GM12878 (cell line): ENCODE data around the gene TAF6L. TPM values are rescaled to one million over a fixed set of nuclear protein-coding genes. Genes with fewer than 3 reads are reported as not detected.
A peak's percentile ranks its signal among the peaks of the same experiment; 100 is the strongest.

Experiments used
- ATAC-seq: fragments of 200-7000 bp; cut with Tn5 transposase; 3 replicates; pipeline ENCODE4 v1.9.1; 2020; ENCODE audit warnings: mild to moderate bottlenecking, moderate library complexity
- BruUV-seq: library from RNA; stranded (reverse); fragments of 400-500 nt; replicated peaks from 2 replicates; lab custom pipeline; 2021; lab: Mats Ljungman, UMichigan
- CTCF ChIA-PET: fragments of 300-600 bp; sonication (Branson Sonifier 250); formaldehyde crosslinking; extraction: SDS; loops from one replicate; lab custom pipeline; 2021; ENCODE audit warnings: inconsistent platforms; lab: Yijun Ruan, JAX
- POLR2A ChIA-PET: fragments of 350-600 bp; formaldehyde crosslinking; extraction: SDS; loops from one replicate; lab custom pipeline; 2021; ENCODE audit warnings: inconsistent platforms; lab: Charles Lee
- RAD21 ChIA-PET: fragments of 300-600 bp; sonication (Branson Sonifier 250); formaldehyde crosslinking; loops from one replicate; lab custom pipeline; 2023; ENCODE audit warnings: antibody characterized with exemption; ENCODE audit not compliant: unreplicated experiment; lab: Charles Lee
- SMC1A ChIA-PET: fragments of 300-600 bp; sonication (Branson Sonifier 250); formaldehyde crosslinking; loops from one replicate; lab custom pipeline; 2023; ENCODE audit not compliant: unreplicated experiment, uncharacterized antibody; lab: Charles Lee
- DNase-seq: peaks from one replicate; pipeline ENCODE4 v3.0.0-alpha.2; 2011; ENCODE audit warnings: low read depth, low spot score
- FAIRE-seq: peaks from 3 replicates; lab custom pipeline; 2011; peaks lifted over from hg19 to GRCh38; lab: Jason Lieb, UNC
- H2AFZ ChIP-seq: 2 replicates; pipeline ENCODE4 v1.6.0; 2011; ENCODE audit warnings: low read depth, low read length, control low read depth; ENCODE audit not compliant: control insufficient read depth
- H3K27ac ChIP-seq: 2 replicates; pipeline ENCODE4 v1.5.1; 2011; ENCODE audit warnings: control low read depth; ENCODE audit not compliant: control insufficient read depth, insufficient read depth
- H3K27me3 ChIP-seq, 2 experiments: replicated peaks in 1 of 2; 2 replicates each; pipeline versions ENCODE4 v1.6.0 to v1.6.1; 2011; ENCODE audit warnings: low read length in 1 of 2; ENCODE audit not compliant: control insufficient read depth in 2 of 2, insufficient read depth in 2 of 2
- H3K36me3 ChIP-seq, 2 experiments: 2 replicates each; pipeline ENCODE4 v1.5.1; 2011; ENCODE audit warnings: low read length in 1 of 2; ENCODE audit not compliant: control insufficient read depth in 2 of 2, insufficient read depth in 2 of 2
- H3K4me1 ChIP-seq: 2 replicates; pipeline ENCODE4 v1.6.1; 2011; ENCODE audit warnings: mild to moderate bottlenecking, low read length, moderate library complexity, mixed read lengths; ENCODE audit not compliant: control insufficient read depth, insufficient read depth
- H3K4me2 ChIP-seq: 2 replicates; pipeline ENCODE4 v1.6.0; 2011; ENCODE audit warnings: control low read depth; ENCODE audit not compliant: control insufficient read depth, insufficient read depth
- H3K4me3 ChIP-seq: fragments of 200-600 bp; sonication (generic); 2 replicates; pipeline ENCODE4 v1.5.1; 2016
- H3K79me2 ChIP-seq: 2 replicates; pipeline ENCODE4 v1.6.0; 2011; ENCODE audit warnings: low read length; ENCODE audit not compliant: control insufficient read depth, insufficient read depth
- H3K9ac ChIP-seq: 2 replicates; pipeline ENCODE4 v1.8.0; 2011; ENCODE audit warnings: low read length, control low read depth, mixed read lengths; ENCODE audit not compliant: control insufficient read depth, insufficient read depth
- H3K9me3 ChIP-seq: replicated peaks from 3 replicates; pipeline ENCODE4 v1.5.1; 2011; ENCODE audit warnings: mild to moderate bottlenecking, low read length; ENCODE audit not compliant: control insufficient read depth, insufficient read depth
- H4K20me1 ChIP-seq: 2 replicates; pipeline ENCODE4 v1.6.0; 2011; ENCODE audit not compliant: control insufficient read depth, insufficient read depth
- ATF2 ChIP-seq: IDR thresholded peaks from 2 replicates; pipeline ENCODE4 v1.6.1; 2012; ENCODE audit warnings: low read length, inconsistent platforms
- BMI1 ChIP-seq: fragments of 450-650 bp; IDR thresholded peaks from 2 replicates; pipeline ENCODE4 v1.6.1; 2016; ENCODE audit warnings: mild to moderate bottlenecking, moderate library complexity, borderline replicate concordance
- E2F8 ChIP-seq: fragments of 450-650 bp; IDR thresholded peaks from 2 replicates; pipeline ENCODE4 v1.6.1; 2018; ENCODE audit warnings: mild to moderate bottlenecking, low read depth, moderate library complexity; ENCODE audit not compliant: partially characterized antibody
- FOXK2 ChIP-seq: fragments of 450-650 bp; IDR thresholded peaks from 2 replicates; pipeline ENCODE4 v1.6.1; 2017; ENCODE audit warnings: mild to moderate bottlenecking, moderate library complexity
- IKZF2 ChIP-seq, 2 experiments: fragments of 450-650 bp; IDR thresholded peaks; 2 replicates each; pipeline ENCODE4 v1.6.1; 2017; ENCODE audit warnings: mild to moderate bottlenecking in 2 of 2, moderate library complexity in 2 of 2
- KAT2A ChIP-seq: conservative IDR thresholded peaks from 2 replicates; pipeline ENCODE4 v1.6.1; 2011; ENCODE audit warnings: low read depth, low read length; ENCODE audit not compliant: control insufficient read depth
- LARP7 ChIP-seq: fragments of 450-650 bp; IDR thresholded peaks from 2 replicates; pipeline ENCODE4 v1.6.1; 2017; ENCODE audit warnings: mild to moderate bottlenecking
- MEF2B ChIP-seq: fragments of 450-650 bp; IDR thresholded peaks from 2 replicates; pipeline ENCODE4 v1.6.1; 2018; ENCODE audit warnings: mild to moderate bottlenecking, moderate library complexity; ENCODE audit not compliant: partially characterized antibody, poor library complexity, severe bottlenecking
- MLLT1 ChIP-seq: fragments of 450-650 bp; IDR thresholded peaks from 2 replicates; pipeline ENCODE4 v1.6.1; 2016; ENCODE audit warnings: mild to moderate bottlenecking
- NFIC ChIP-seq: IDR thresholded peaks from 2 replicates; pipeline ENCODE4 v1.6.1; 2012; ENCODE audit warnings: low read depth, mild to moderate bottlenecking, inconsistent platforms, low read length, moderate library complexity
- PBX3 ChIP-seq: IDR thresholded peaks from 2 replicates; pipeline ENCODE4 v1.6.1; 2011; ENCODE audit warnings: mild to moderate bottlenecking, low read depth, low read length, moderate library complexity; ENCODE audit not compliant: insufficient replicate concordance
- POLR2AphosphoS5 ChIP-seq: IDR thresholded peaks from 2 replicates; pipeline ENCODE4 v1.6.1; 2011; ENCODE audit warnings: mild to moderate bottlenecking, low read length, inconsistent platforms
- TCF12 ChIP-seq: IDR thresholded peaks from 2 replicates; pipeline ENCODE4 v1.6.1; 2011; ENCODE audit warnings: low read depth, mild to moderate bottlenecking, low read length
- WGBS: methylation state at CpG from one replicate; pipeline ENCODE4 v1.1.6; 2016; ENCODE audit warnings: low lambda C conversion rate; ENCODE audit not compliant: insufficient replicate concordance, insufficient coverage; ENCODE audit errors: missing lambda C conversion rate; 5-methylcytosine and 5-hydroxymethylcytosine counted together
- in situ Hi-C: fragments of 300-500 bp; cut with MboI; formaldehyde crosslinking; loops from 9 replicates; pipeline ENCODE4 v1.14.3; 2018; ENCODE audit warnings: mixed read lengths
- intact Hi-C: fragments of 100-400 bp; cut with micrococcal nuclease; formaldehyde crosslinking; loops from one replicate; pipeline ENCODE4 v1.14.2; 2022; ENCODE audit not compliant: unreplicated experiment
- polyA plus RNA-seq, 11 experiments: library from polyadenylated mRNA; depleted of rRNA in 4 of 11; unstranded in 6 of 11; stranded (reverse) in 5 of 11; fragments of >200 nt; fragmentation: Nextera tagmentation in 4 of 11; fragmentation: Illumina TruSeq in 1 of 11; extraction: Ambion mirVana in 4 of 11; extraction: Trizol in 1 of 11; gene quantifications; 1 replicate in 1 of 11; 2 replicates in 10 of 11; pipeline versions ENCODE4 v1.2.1 to v1.2.3, GENCODE V29; 2011 to 2016; ENCODE audit warnings: inconsistent platforms in 2 of 11, missing spikeins in 2 of 11, low read depth in 1 of 11
- total RNA-seq, 4 experiments: library from RNA; depleted of rRNA in 3 of 4; stranded (reverse); fragments of >200 nt in 3 of 4; fragmentation: Illumina TruSeq in 1 of 4; extraction: Trizol in 1 of 4; gene quantifications; 2 replicates each; pipeline versions ENCODE4 v1.2.1 to v1.2.3, GENCODE V29; 2013 to 2021
- TF ChIP-seq, protein P1 (sequence below): fragments of 450-650 bp; IDR thresholded peaks from 2 replicates; pipeline ENCODE4 v1.6.1; 2017; ENCODE audit warnings: antibody characterized with exemption, mild to moderate bottlenecking, moderate library complexity

TAF6L gene
- total and polyA plus RNA-seq, 10 of the 15 experiments (the other 5 are each of a cell fraction or from before 2014, with no cell fraction given) = 0.15 to 35.6 (median 19.0) TPM

- no peaks in the 10 kb centered on the region for H4K20me1 ChIP-seq
- H2AFZ ChIP-seq = no peak overlapping the region
- POLR2A ChIA-PET = interaction anchor here (0.6 to 3.7 kb wide), 6 partner anchors 12 to 74 kb away, joined by 3 to 13 read pairs (median 4); partner anchors contain the start of genes NXF1, STX5 and TEX54
- CTCF ChIA-PET = interaction anchor here (1.2 to 1.5 kb wide), 4 partner anchors 24 to 89 kb away, joined by 3 to 4 read pairs (median 3); partner anchors contain the start of gene SLC3A2
- DNase-seq (no peak), FAIRE-seq (peak; percentile 52), ATAC-seq (no peak)
- H3K27ac ChIP-seq = no peak overlapping the region
- no peak overlapping the region for H3K9ac ChIP-seq
- H3K27me3 ChIP-seq = no peaks in the 10 kb centered on the region
- BruUV-seq = no TSS peak
- SMC1A ChIA-PET = interaction anchor here (1.0 kb wide), 1 partner anchor 12 kb away, joined by 3 read pairs; no protein-coding TSS in a partner anchor
- H3K4me3 ChIP-seq = peak overlapping the region; percentile 84; the same call in 1 of the 2 replicates
- in situ Hi-C loops (no loop called here), intact Hi-C loops (no loop called here)
- H3K9me3 ChIP-seq = no peaks in the 10 kb centered on the region
- 22% methylated on average over 11 of the region's 11 CpGs for WGBS
- peaks cover 16 to 27% of the 10 kb centered on the region in 2 experiments for H3K36me3 ChIP-seq
- peak overlapping the region; percentile 71 for H3K4me2 ChIP-seq
- RAD21 ChIA-PET = interaction anchor here (0.7 to 1.3 kb wide), 2 partner anchors 40 to 70 kb away, joined by 3 read pairs; partner anchors contain the start of gene STX5
- H3K79me2 ChIP-seq = peaks cover 34% of the 10 kb centered on the region
- peaks cover 11% of the 10 kb centered on the region for H3K4me1 ChIP-seq
- TF ChIP-seq FOXK2 (no peak), MEF2B (no peak), E2F8 (no peak), IKZF2 (IDR thresholded peaks at IDR 0.05) (no peak), BMI1 (no peak), POLR2AphosphoS5 (peak; percentile 10; the same call in 1 of the 2 replicates), LARP7 (peak; percentile 28; the same call in 1 of the 2 replicates), TCF12 (no peak), ATF2 (no peak), KAT2A (no peak), MLLT1 (no peak), NFIC (no peak), PBX3 (no peak)
- TF ChIP-seq, protein P1, sequence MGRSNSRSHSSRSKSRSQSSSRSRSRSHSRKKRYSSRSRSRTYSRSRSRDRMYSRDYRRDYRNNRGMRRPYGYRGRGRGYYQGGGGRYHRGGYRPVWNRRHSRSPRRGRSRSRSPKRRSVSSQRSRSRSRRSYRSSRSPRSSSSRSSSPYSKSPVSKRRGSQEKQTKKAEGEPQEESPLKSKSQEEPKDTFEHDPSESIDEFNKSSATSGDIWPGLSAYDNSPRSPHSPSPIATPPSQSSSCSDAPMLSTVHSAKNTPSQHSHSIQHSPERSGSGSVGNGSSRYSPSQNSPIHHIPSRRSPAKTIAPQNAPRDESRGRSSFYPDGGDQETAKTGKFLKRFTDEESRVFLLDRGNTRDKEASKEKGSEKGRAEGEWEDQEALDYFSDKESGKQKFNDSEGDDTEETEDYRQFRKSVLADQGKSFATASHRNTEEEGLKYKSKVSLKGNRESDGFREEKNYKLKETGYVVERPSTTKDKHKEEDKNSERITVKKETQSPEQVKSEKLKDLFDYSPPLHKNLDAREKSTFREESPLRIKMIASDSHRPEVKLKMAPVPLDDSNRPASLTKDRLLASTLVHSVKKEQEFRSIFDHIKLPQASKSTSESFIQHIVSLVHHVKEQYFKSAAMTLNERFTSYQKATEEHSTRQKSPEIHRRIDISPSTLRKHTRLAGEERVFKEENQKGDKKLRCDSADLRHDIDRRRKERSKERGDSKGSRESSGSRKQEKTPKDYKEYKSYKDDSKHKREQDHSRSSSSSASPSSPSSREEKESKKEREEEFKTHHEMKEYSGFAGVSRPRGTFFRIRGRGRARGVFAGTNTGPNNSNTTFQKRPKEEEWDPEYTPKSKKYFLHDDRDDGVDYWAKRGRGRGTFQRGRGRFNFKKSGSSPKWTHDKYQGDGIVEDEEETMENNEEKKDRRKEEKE = no peak
These were observed 21.0 kb downstream of the TAF6L start for GRCh38 chr11:62792202-62792575.
